GDM1 (cell line): ENCODE measurements around the gene ITSN1.
"Not testable (repeated sequence)": the region's sequence is repeated elsewhere in the genome, so short reads cannot be mapped to it uniquely, and the experiment has no call there.

Experiments used
- DNase-seq: peaks from one replicate; lab custom pipeline; 2025; lab: John Stamatoyannopoulos, UW

The ITSN1 gene

DNA sequence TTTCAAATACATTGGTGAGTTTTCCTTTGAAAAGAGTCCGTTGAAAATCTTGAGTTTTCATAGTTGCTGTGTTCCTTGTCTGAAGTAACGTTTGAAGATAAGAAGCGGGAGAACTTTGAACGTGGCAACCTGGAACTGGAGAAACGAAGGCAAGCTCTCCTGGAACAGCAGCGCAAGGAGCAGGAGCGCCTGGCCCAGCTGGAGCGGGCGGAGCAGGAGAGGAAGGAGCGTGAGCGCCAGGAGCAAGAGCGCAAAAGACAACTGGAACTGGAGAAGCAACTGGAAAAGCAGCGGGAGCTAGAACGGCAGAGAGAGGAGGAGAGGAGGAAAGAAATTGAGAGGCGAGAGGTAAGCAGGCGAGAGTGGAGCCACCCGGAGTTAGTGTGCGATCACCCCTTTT is 129.7 kb downstream of the ITSN1 start:
- no peak for DNase-seq

DNA sequence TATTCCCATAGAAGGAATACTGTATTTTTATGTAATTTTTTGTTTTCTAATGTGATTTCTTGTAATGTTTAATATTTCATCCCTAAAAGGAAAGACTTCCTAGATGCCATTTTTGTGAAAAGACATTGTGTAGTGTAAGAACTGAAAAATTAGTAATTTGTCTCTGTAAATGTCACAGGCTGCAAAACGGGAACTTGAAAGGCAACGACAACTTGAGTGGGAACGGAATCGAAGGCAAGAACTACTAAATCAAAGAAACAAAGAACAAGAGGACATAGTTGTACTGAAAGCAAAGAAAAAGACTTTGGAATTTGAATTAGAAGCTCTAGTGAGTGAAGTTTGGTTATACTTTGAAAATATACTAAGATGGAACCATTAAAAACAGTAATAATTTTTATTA is 132.2 kb downstream of the ITSN1 start:
- no peak for DNase-seq

DNA sequence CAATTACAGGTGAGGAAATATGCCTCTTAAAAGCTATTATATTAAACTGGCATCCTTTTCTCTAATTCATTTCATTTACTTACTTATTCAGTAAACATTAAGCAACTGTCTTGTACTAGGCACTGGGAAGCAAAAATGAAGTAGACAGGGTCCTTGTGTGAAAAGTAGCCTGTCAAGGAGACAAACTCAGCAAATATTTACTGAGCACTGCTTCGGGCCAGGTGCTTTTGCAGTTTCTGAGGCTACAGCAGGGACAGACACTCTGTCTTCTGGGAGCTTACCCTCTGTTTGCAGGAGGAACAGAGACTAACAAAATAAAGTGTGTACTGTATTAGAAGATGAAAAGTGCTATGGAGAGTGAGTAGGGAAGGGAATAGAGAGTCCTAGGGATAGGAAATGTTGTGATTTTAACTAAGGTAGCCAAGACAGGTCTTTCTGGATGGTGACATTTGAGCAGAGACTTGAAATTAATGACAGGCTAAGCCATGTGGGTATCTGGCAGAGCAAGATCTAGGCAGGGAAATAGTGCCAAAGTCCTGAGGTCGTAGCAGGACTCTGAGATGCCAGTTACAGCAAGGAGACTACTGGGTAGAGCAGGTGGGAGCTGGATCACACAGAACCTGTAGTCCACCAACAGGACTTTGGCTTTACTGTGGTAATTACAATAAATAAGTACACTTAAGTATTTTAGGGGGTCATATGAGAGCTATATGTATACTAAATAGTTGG is 133.0 kb downstream of the ITSN1 start:
- DNase-seq = no peak

- no peak for DNase-seq
Measured at GRCh38 chr21:33780631-33781030, 138.3 kb downstream of the ITSN1 start.

- DNase-seq = no peak
Measured at GRCh38 chr21:33781121-33781520, 138.8 kb downstream of the ITSN1 start.

DNA sequence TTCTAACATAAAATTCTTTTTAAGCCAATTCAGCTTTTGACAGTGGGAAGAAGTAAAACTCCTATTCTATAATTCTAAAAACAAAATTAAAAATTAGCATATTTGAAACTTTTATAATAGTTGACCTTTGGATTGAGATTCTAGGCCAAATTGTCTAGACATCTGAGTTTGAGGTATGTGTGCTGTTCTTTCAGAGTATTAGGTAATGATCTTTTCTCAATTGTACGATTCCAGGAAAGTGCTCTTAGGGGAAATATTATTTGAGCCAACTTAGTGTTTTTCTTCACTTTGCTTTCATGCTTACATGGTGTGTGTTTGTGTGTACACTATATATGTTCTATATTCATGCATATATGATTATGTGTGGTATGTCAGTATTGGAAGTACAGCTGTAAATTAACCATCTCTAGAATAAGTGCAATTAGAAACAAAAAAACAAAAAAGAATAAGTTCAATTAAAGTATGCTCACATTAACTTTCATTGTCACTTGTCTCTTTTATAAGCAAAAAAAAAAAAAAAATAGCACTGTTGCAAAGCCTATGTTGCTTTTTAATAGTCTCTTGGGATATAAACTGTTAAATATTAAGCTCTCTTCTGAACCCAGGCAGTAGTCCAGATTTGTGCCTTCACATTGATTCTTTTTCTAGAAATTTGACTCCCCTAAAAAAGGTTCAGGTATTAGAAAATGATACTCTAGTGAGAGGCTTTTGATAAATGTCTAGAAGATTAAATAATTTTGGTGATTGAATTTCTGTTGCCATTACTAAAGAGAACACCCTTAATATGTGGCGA is 141.1 kb downstream of the ITSN1 start:
- no peak for DNase-seq

DNA sequence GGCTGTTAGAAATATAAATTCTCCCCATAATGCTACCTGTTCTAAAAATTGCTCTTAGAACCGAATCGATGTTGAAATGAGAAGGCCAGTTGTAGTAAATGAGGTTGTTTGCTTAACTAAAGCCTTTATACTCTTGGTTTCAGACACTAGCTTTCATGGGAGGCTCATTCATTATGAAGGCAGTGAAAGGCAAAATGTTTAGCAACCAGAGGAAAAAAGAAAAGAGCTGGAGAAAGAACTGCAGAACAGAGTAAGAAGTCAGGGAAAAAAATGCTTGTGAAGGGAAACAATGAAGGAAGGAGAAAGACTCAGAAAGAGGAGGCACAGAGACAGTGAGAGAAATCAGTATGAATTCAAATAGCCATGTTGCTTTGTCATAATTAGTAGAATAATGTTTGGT is 145.1 kb downstream of the ITSN1 start:
- no peak for DNase-seq

DNA sequence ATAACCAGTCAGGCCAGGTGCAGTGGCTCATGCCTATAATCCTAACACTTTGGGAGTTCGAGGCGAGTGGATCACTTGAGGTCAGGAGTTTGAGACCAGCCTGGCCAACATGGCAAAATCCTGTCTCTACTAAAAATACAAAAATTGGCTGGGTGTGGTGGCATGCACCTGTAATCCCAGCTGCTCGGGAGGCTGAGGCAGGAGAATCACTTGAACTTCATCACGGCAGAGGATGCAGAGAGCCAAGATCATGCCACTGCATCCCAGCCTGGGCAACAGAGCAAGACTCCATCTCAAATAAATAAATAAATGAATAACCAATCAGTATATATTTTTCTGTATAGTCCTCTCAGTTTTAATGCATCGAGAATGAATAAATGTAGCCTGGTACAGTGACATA is 146.1 kb downstream of the ITSN1 start:
- not testable (repeated sequence) for DNase-seq

DNA sequence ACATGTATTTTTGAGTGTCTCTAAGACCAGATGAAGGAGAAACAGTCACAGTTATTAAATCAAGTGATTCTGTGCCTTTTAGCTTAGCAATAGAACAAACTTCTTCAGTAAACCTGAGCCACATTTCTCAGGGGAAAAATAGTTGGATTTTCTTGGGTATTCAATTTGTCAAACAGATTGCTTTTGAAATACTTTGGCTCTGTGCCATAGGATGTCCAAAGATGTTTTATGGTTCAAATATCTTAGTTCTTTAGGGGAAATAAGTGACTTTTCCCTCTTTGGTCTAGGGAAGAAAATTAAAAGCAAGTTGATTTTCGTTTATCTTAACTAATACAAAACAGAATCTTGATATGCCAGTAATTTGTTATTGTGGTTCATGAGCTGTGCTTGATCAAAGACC is 147.4 kb downstream of the ITSN1 start:
- DNase-seq = no peak

DNA sequence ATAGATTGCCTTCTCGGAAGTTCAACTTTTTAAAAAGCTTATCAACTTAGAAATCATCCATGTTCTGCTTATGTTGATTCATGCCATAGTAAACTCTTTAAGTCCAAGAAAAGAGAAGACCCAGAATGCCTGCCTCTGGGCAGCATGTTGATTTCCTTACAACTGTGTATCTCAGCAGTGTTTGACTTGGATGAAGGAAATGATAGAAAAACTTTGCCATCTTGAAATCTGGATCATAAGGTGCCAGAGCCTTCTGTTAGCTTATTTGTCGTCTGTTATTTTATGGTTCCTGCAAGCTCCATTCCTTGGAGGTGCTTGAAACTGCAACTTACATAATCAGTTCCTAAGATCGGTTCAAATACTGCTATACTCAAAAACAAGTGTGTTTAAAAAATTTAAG is 148.8 kb downstream of the ITSN1 start:
- DNase-seq = no peak

DNA sequence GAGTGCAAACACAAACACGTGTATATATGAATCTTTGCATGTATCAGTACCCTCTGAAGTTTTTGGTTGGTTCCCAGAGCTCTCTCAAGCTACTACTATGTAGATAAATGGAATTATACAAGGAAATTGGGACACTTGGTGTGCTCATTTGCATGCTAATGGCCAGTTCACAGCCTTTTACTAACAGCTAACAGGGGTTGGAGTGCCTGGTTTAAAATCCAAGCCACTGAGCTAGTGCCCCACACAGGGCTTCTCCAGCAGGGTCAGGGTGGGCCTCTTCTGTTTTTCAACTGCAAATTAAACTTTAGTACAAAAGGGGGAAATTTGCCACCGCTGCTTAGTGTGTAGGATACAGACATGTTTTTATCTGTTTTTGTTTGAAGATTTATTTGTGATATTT is 152.3 kb downstream of the ITSN1 start:
- DNase-seq = no peak

- no peak for DNase-seq
Measured at GRCh38 chr21:33797565-33797964, 155.3 kb downstream of the ITSN1 start.

GRCh38 chr21:33799378-33800090 is 157.2 kb downstream of the ITSN1 start:
- DNase-seq = no peak

DNA sequence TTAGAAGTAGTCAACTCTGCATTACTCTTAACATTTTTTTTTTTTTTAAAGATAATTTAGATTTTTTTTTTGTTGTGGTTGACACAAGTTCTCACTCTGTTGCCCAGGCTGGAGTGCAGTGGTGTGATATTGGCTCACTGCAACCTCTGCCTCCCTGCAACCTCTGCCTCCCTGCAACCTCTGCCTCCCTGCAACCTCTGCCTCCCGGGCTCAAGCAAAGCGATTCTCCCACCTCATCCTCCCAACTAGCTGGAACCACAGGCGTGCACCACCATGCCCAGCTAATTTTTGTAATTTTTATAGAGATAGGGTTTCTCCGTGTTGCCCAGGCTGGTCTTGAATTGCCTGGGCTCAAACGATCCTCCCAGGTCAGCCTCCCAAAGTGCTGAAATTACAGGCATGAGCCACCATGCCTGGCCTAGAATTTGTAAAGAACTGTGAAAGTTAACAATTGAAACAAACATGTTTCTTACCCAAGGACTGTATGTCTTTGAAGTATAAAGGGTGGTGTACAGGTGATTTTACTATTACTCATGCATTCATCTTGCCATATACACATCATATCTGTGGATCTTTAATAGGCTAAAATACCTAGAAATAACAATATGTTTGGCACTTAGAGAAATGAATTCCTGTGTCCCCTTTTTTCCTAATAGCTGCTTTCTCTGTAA is 158.6 kb downstream of the ITSN1 start:
- no peak for DNase-seq

GRCh38 chr21:33801424-33802405 is 159.4 kb downstream of the ITSN1 start:
- DNase-seq = peak; percentile 39

DNA sequence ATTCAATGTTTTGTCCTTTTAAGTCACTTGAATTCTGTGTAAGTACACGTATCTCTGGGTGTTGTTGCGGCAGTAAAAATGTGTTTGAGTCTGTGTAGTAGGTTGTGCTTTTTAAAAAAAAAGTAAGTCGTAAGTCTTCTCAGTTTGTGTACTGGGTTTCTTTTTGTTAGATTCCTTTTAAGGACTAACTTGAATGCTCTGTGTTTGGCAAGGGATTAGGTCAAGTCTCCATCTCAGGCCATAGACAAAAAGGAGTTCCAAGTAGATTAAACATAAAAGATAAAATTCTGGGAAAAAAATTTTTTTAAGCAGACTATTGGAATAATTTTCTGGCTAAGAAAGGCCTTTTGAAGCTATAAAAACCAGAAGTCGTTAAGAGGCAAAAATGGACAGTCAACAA is 160.2 kb downstream of the ITSN1 start:
- no peak for DNase-seq

- no peak for DNase-seq
Measured at GRCh38 chr21:33808715-33809367, 166.5 kb downstream of the ITSN1 start.

DNA sequence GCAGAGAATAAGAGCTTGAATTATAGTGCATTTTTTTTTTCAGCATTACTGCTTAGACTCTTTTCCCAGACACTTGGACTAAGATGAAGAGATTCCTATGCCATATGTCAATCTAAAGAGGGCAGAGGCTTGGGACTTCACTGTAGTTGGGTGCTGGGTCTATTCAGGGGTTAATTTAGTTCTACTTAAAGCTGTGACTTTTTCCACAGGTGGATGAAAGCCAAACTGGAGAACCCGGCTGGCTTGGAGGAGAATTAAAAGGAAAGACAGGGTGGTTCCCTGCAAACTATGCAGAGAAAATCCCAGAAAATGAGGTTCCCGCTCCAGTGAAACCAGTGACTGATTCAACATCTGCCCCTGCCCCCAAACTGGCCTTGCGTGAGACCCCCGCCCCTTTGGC is 168.5 kb downstream of the ITSN1 start:
- no peak for DNase-seq

DNA sequence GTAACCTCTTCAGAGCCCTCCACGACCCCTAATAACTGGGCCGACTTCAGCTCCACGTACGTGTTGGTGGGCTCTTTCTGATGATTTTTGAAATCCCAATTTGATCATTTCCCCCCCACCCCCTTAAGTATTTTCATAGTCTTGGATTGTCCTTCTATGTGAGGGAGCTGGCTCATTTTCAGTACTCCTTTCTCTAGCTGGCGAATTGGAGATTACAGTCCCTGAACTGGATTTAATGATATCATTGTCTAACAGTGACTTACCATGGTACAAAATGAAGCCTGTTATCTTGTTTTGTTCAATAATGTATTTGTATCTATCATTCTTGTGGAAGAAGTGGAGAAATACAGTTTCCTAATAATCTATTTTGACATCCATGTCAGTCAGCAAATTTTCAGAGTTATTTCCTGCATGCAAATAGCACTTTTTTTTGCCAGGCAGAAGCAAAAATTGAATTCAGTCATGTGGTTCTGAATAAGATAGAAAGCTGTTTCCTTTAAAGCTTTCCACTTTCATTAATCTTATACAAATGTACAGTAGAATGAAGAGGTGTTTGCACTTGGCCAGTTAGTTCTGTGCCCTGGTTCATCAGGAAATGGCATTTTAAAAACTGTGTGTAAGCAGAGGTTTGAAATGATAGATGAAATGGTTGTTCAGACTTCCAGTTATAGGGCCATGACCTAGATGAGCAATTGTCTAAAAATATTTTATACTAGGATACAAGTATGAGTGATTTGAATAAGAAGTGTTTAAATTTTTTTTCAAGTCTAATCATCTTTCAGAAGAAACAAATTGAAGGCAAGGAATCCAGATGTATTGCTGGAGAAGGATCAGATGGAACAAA is 169.1 kb downstream of the ITSN1 start:
- no peak for DNase-seq
